ENCODE data around the gene DPH2. TPM values are rescaled to one million over a fixed set of nuclear protein-coding genes. Genes with fewer than 3 reads are reported as not detected.

Gene DPH2
- total RNA-seq, 2 experiments from 2014 or later = 29.6 to 34.1 TPM

- Mint-ChIP-seq H3K4me3 (peak within 1 kb of the TSS; percentile 94), H3K27me3 (no peaks in the 10 kb centered on the region), H3K9me3 (no peaks in the 10 kb centered on the region), H3K27ac (peak within 1 kb of the TSS; percentile 90), H3K4me1 (ENCODE audit: low read depth) (peaks cover 38% of the 10 kb centered on the region), H3K36me3 (ENCODE audit: low read depth) (no peaks in the 10 kb centered on the region)
- ATAC-seq (peak; percentile 98), DNase-seq (peak; percentile 98)
- ChIA-PET CTCF (interaction anchor here (0.8 to 8.8 kb wide), 20 partner anchors 12 to 417 kb away, joined by 3 to 185 read pairs (median 4); partner anchors contain the start of genes ARTN, ATP6V0B and ST3GAL3), POLR2A (interaction anchor here (0.7 to 1.7 kb wide), 9 partner anchors 10 to 493 kb away, joined by 3 to 9 read pairs (median 3); partner anchors contain the start of genes ATP6V0B, DPH2 and HYI)
- TF ChIP-seq CTCF (IDR thresholded peaks at IDR 0.05) = peak; percentile 71
- intact Hi-C loops (cut with micrococcal nuclease) = no loop called here
These were observed 23.4 kb upstream of the DPH2 start, which contains the start of gene IPO13 for GRCh38 chr1:43946236-43947060. Gene IPO13 (plus strand): TSS chr1:43946950. CDS start chr1:43947601, 651 bp downstream.

- Mint-ChIP-seq H3K27me3 (no peaks in the 10 kb centered on the region), H3K36me3 (ENCODE audit: low read depth) (no peaks in the 10 kb centered on the region), H3K9me3 (no peaks in the 10 kb centered on the region), H3K27ac (peak overlapping the region; percentile 90), H3K4me3 (peak overlapping the region; percentile 94), H3K4me1 (ENCODE audit: low read depth) (peaks cover 38% of the 10 kb centered on the region)
- ChIA-PET POLR2A (interaction anchor here (1.0 to 1.7 kb wide), 8 partner anchors 12 to 295 kb away, joined by 3 to 9 read pairs (median 4); partner anchors contain the start of genes ATP6V0B and DPH2), CTCF (interaction anchor here (0.9 to 8.8 kb wide), 11 partner anchors 11 to 296 kb away, joined by 3 to 185 read pairs (median 3); partner anchors contain the start of genes ARTN and ATP6V0B)
- no peak for TF ChIP-seq CTCF (IDR thresholded peaks at IDR 0.05)
- peak; percentile 44 for DNase-seq
- intact Hi-C loops (cut with micrococcal nuclease) = no loop called here
- no peak for ATAC-seq
These were observed 22.5 kb upstream of the DPH2 start for GRCh38 chr1:43947061-43947873.

GRCh38 chr1:43947874-43948437, 21.9 kb upstream of the DPH2 start:
- no peaks in the 10 kb centered on the region for H3K9me3 Mint-ChIP-seq
- no peak for DNase-seq
- no peaks in the 10 kb centered on the region for H3K27me3 Mint-ChIP-seq
- ATAC-seq = no peak
- peak overlapping the region; percentile 94 for H3K4me3 Mint-ChIP-seq
- ChIA-PET POLR2A (interaction anchor here (1.1 to 1.3 kb wide), 6 partner anchors 13 to 32 kb away, joined by 3 to 9 read pairs (median 4); partner anchors contain the start of genes ATP6V0B and DPH2), CTCF (interaction anchor here (1.0 to 8.8 kb wide), 6 partner anchors 12 to 185 kb away, joined by 3 to 185 read pairs (median 4); partner anchors contain the start of gene ARTN)
- no peaks in the 10 kb centered on the region for H3K36me3 Mint-ChIP-seq (ENCODE audit: low read depth)
- intact Hi-C loops (cut with micrococcal nuclease) = no loop called here
- H3K4me1 Mint-ChIP-seq (ENCODE audit: low read depth) = peaks cover 36% of the 10 kb centered on the region
- no peak for TF ChIP-seq CTCF (IDR thresholded peaks at IDR 0.05)
- no peak overlapping the region for H3K27ac Mint-ChIP-seq

- H3K36me3 Mint-ChIP-seq (ENCODE audit: low read depth) = no peaks in the 10 kb centered on the region
- H3K27me3 Mint-ChIP-seq = no peaks in the 10 kb centered on the region
- DNase-seq = no peak
- POLR2A ChIA-PET = interaction anchor here (0.9 to 1.8 kb wide), 3 partner anchors 13 to 243 kb away, joined by 3 to 6 read pairs (median 4); partner anchors contain the start of gene ATP6V0B
- H3K27ac Mint-ChIP-seq = no peak overlapping the region
- ATAC-seq = no peak
- CTCF ChIA-PET = interaction anchor here (0.9 to 8.8 kb wide), 4 partner anchors 15 to 186 kb away, joined by 3 to 185 read pairs (median 4); partner anchors contain the start of gene ARTN
- H3K4me1 Mint-ChIP-seq (ENCODE audit: low read depth) = peaks cover 33% of the 10 kb centered on the region
- intact Hi-C loops (cut with micrococcal nuclease) = no loop called here
- no peak for TF ChIP-seq CTCF (IDR thresholded peaks at IDR 0.05)
- no peaks in the 10 kb centered on the region for H3K9me3 Mint-ChIP-seq
- no peak overlapping the region for H3K4me3 Mint-ChIP-seq
These were observed 20.1 kb upstream of the DPH2 start for GRCh38 chr1:43949678-43950077.

Data from activated CD8-positive, alpha-beta T cell treated with anti-CD3 and anti-CD28 coated beads for 36 hours (primary cell).